Stimulated activated naive CD4-positive, alpha-beta T cell treated with Interleukin-2 at 50 U/mL for 16 hours (primary cell): ENCODE results near the gene NFE2L1.
A peak's percentile ranks its signal among the peaks of the same experiment; 100 is the strongest.

Experiments used
- DNase-seq: peaks from one replicate; lab custom pipeline; 2025; lab: John Stamatoyannopoulos, UW

Gene NFE2L1

DNA sequence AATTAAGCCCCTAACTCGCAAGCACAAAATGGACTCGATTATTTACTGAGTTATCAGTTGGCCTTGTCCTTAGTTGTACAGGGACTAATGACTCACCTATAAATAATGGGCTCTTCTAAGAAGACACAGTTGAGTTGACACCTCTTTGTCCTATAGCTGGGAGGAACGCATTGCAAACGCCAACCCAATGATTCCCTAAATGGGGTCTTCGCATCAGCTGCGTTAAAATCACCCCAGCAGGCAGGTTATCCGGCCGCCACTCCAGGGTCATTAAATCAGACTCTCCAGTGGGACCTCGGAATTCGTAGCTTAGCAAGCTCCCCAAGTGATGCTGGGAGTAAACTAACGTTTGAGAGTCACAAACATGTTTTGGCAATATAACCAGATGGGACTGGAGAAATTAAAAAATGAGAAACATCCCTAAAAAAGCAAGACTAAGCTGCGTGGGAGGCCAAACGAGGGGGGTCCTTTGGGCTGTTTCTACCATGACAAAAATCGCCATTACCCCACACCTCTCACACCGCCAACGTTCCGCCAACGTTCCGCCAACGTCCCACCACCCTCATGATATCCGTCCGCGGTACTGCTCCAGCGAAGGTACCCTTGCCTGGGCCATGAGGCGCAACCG is 932 bp upstream of the NFE2L1 start:
- no peak for DNase-seq

DNA sequence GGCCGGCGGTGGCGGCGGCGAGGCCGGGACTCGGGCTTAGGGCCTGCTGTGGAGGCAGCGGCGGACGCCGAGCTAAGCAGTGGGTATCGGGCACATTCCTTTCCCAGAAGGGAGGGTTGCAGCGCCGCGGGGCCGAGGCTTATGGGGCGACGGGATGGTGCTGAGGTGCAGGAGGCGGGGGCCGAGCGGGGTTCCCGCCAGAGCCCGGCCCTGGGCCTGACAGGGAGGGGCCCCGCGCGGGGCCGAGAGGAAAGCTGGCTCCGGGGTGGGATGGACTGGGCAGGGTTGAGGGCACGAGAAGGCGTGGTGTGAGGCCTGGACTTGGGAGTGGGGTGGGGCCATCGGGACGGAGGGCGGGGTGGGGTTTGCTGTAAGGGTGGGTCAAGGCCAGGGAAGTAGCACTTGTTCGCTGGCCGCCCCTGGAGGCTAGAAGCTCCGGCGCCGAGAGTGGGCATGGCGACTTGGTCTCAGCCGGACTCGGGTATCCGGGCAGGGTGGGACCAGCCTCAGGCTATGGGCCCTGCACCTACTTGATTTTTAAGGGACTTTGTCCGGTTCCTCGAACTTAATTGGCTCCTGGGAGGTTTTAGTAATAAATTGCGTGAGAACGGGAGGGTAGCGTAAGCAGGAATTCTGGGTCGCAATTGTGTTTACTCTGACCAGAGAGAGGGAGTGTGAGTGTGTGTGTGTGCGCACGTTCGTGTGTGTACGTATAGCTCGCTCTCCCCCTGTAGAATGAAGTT is 396 bp downstream of the NFE2L1 start:
- DNase-seq = peak; percentile 21

DNA sequence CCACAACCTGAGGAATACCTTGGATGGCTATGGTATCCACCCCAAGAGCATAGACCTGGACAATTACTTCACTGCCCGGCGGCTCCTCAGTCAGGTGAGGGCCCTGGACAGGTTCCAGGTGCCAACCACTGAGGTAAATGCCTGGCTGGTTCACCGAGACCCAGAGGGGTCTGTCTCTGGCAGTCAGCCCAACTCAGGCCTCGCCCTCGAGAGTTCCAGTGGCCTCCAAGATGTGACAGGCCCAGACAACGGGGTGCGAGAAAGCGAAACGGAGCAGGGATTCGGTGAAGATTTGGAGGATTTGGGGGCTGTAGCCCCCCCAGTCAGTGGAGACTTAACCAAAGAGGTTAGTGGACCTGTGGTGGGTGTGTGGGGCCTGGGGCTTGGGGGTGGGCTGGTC is 3.1 kb downstream of the NFE2L1 start:
- DNase-seq = no peak

DNA sequence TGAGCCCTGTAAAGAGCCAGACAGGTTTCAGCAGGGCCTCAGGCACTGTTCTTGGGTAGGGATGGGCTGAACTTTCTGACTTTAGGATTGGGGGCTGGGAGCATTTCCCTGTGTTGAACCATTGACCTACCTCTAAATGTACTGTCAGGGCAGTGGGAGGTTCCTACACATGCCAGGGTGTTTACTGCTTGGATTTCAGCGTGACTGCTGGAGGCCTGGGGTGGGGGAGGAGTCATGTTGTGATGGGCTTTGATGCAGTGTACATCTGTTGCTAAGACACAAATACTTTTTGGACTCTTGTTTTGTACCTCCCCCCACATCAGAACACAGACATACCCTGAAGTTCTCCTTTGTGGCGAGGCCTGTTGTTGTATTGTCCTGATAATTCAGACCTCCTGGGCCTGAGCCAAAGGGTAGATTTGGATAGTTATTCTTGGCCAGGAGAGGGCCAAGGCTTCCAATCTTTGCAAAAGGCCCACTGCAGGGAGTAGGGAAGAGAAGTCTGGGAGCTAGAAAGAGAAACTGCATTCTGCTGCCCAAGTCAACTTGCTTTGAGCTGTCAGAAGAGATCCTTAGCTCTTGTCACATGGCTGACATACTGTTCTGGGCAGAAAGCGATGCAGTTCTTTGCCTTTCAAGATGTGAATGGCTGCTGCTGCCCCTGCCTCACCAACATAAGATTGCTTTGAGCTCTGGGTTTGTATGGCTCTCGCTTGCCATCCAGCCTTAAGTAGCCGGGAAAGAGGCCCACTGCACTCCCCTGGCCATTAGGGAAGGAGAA is 3.7 kb downstream of the NFE2L1 start:
- DNase-seq = no peak

DNA sequence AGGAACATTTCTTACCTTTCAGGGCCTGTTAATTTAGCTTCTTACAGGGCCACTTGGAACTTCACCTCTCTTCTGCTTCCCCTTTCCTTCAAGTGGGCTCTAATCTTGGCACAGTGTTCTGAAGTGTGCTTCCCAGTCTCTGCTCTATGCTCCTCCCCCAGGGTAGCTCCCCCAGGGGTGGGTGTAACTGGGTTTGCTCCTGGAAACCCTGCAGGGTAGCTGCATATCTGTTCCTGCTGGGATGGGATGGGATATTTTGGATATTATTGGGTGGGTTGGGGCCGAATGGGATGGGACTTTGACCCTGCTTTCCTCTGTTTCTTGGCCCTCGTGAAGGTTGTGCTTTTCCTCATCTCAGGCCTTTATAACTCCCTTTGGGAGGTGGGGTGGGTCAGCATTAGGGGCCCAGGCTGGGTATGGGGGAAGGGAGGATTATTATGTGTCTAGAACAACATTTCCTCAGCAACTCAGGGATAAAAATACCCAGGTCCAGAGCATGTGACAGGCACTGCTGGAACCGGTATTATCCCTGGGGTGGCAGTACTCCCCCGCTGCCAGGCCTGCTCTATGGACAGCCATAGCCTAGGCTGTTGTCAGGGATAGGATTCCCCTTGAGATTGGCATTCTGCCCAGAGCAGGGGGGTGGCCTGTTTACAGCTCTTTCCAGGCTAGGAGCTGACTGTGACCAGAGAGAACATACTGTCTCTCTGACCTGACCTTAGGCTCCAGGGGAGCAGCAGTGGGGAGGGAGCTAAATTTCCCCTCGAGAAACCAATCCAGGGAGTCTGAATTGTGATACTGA is 5.0 kb downstream of the NFE2L1 start:
- DNase-seq = no peak

DNA sequence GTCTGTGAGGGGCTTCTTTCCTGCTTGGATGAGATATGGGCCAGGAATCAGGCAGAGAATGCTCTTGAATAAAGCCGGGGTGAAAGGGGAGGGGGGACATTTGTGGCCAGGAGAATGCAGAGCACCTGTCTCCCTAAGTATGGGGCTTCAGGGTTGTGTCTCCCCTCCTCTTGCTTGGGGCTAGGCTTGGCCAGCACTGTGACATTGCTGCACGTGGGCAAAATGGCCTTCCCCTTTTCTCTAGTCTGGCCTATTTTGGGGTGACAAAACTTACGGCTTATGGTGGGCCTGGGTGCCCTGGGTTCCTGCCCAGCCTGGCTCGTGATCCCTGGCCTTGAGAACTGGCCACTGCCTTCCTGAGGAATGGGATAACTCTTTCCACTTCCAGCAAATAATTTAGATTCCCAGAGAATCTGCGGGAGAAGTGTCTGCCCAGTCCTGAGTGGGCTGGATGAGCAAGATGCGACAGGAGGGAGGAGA is 5.6 kb downstream of the NFE2L1 start:
- DNase-seq = no peak

DNA sequence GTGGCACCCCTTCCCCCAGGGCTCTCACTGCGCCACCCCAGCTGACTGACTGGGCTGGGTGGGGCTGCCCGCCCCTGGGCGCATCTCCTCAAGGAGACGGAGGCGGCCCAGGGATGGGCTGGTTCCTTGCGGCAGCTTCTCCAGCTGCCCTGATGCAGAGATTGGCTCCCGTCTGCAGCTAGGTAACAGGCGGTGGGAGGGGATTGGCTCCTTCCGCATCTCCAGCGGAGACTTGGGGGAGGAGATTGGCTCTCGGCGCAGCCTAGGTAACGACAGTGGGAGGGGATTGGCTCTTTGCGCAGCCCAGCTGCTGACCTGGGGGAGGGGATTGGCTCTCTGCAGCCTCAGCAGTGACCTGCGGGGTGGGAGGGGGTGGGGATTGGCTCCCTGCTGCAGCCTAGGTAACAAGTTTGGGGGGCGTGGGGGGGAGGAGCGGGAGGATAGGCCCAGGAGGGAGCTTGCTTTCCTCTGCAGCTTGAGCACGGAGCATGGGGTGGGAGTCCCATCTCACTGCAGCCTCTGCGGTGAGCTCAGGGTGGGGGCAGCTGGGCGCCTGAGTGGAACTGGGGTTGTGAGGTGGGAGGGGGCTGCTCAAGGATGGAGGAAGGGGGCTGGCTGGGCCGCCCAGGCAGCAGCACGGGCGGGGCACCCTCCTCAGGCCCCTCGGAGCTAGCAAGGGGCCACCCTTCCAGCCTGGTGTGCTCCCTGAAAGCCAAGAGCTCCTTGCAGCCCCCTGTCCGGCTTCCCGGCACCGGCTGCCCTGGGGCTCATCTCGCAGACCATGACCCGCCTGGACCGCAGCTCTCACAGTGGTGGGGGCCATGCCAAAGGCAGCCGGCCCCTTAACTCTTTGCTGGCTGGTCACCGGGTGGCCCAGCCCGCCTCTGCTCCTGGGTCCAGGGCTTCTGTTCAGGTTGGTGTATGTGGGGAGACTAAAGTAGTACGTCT is 6.4 kb downstream of the NFE2L1 start:
- DNase-seq = no peak

DNA sequence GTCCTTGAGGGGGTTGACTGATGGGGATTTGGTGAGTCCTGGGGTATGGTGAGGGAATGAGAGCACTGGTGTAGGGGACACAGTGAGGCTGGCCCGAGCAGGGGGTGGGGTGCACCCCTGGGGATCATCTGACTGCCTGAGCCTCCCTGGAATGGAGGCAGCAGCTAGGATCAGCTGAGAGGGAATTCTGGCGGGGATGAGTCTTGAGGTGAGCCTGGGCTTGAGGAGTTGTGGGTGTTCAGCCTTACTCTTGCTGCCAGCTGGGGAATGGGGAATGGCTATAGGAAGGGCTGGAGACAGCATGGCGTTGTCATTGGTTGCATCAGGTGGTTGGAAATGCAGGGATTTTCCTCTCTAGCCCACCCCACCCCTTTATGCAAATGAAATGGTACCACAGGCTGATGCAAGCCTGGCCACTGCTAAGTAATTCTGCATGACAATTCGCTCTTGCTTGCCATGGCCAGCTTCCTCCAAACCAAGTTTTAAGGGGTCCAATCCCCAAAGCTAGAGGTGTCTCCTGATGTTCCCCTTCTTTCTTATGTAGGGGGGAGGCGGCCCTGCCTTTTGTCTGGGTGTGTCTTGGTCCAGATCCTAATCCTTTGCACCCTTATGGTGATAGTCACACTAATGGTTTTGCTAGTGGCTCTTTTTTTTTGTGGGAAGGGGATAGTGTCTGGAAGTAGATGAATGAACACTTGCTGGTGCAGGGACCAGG is 7.5 kb downstream of the NFE2L1 start:
- DNase-seq = peak; percentile 34

DNA sequence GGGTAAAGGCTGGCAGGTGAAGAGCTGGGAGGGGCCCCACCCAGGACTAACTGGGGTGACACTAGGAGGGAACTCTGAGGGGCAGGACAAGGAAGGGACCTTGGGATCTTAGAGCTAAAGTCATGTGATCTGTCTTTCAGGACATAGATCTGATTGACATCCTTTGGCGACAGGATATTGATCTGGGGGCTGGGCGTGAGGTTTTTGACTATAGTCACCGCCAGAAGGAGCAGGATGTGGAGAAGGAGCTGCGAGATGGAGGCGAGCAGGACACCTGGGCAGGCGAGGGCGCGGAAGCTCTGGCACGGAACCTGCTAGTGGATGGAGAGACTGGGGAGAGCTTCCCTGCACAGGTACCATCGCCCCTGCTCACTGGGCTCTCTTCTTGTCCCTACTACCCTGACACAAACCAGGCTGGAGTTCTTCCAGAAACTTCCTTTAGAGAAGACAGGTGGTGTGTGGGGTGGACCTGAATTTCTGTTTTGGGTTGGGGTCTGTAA is 8.1 kb downstream of the NFE2L1 start:
- no peak for DNase-seq

DNA sequence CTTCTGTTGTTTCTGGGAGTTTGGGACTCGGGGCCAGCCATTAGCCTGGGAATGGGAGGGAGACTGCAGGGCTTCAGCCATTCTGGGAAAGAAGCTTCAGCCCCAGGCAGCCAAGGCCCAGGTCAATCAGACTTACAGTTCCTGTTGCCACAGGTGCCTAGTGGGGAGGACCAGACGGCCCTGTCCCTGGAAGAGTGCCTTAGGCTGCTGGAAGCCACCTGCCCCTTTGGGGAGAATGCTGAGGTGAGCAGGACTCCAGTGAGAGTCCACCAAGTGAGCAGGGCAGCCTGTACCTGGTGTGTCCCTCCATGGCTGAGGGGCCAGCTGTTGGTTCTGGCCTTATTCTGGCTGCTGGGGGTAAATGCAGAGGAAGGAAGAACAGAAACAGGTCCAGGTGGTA is 8.7 kb downstream of the NFE2L1 start:
- no peak for DNase-seq

DNA sequence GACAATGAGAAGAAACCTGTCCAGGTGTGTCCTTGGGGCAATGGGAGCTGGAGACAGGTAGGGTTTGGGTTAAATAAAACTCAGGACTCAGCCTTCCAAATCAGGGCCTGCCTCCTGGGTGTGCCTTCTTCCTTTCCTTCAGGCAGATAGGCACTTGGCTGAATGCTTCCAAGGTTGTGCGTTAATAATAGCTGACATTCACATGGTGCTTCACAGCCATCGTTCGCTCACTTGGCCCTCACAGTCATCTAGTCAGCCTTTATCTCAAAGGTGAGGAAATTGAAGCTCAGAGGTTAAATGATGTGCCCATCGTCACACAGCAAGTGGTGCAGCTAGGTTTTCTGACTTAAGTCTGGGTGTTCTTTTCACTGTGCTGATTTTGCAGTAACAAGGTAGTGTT is 9.5 kb downstream of the NFE2L1 start:
- no peak for DNase-seq

DNA sequence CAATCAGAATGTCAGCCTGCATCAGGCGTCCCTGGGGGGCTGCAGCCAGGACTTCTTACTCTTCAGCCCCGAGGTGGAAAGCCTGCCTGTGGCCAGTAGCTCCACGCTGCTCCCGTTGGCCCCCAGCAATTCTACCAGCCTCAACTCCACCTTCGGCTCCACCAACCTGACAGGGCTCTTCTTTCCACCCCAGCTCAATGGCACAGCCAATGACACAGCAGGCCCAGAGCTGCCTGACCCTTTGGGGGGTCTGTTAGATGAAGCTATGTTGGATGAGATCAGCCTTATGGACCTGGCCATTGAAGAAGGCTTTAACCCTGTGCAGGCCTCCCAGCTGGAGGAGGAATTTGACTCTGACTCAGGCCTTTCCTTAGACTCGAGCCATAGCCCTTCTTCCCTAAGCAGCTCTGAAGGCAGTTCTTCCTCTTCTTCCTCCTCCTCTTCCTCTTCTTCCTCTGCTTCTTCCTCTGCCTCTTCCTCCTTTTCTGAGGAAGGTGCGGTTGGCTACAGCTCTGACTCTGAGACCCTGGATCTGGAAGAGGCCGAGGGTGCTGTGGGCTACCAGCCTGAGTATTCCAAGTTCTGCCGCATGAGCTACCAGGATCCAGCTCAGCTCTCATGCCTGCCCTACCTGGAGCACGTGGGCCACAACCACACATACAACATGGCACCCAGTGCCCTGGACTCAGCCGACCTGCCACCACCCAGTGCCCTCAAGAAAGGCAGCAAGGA is 10.4 kb downstream of the NFE2L1 start:
- no peak for DNase-seq

DNA sequence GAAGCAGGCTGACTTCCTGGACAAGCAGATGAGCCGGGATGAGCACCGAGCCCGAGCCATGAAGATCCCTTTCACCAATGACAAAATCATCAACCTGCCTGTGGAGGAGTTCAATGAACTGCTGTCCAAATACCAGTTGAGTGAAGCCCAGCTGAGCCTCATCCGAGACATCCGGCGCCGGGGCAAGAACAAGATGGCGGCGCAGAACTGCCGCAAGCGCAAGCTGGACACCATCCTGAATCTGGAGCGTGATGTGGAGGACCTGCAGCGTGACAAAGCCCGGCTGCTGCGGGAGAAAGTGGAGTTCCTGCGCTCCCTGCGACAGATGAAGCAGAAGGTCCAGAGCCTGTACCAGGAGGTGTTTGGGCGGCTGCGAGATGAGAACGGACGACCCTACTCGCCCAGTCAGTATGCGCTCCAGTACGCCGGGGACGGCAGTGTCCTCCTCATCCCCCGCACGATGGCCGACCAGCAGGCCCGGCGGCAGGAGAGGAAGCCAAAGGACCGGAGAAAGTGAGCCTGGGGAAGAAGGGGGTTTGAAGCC is 11.0 kb downstream of the NFE2L1 start:
- no peak for DNase-seq

DNA sequence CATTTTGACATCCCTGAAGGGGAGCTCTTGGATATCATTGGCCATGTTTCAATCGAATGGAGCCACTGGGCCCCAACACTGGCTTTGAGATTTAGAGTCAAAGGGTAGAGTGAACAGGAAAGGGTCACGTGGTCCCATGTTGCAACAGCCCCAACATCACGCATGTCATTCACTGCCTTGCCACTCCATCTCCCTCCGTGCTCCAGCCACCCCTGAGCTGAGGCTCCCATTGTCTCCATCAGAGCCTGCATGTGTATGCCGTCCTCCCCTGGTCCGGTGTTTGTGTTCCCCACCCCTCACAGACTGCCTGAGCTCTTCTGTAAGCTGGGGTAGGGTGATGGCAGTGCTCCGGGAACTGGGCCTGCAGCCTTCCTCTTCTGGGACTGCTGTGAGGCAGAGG is 12.1 kb downstream of the NFE2L1 start:
- no peak for DNase-seq

DNA sequence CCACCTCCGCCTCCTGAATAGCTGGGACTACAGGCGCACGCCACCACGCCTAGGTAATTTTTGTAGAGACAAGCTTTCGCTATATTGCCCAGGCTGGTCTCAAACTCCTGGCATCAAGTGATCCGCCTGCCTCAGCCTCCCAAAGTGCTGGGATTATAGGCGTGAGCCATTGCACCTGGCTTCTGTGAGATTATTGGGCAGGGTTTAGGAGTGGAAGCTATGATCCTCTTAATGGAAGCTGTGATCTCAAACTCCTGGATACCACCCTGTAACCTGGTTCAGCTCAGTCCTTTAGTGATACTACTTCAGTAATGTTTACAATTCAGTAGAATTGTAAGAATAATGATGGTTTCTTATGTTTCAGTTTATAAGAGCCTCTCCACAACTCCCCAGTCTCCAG is 14.1 kb downstream of the NFE2L1 start:
- DNase-seq = no peak

DNA sequence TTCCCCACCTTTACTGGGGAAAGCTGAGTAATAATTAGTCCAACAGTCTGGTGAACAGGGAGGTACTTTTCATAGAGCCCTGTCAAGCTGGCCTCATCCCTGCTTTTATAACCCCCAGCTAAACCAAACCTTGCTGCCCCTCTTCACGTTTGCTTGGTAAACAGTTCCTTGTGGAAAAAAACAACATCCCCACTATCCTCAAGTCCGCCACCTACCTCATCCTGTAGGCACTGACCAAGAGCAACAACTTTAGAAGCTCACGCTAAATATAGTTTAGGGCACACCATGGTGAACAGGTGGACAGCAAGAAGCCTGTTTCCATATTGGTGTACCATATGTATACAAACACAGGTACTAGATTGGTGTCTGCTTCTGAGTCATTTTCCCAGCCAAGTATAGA is 16.5 kb downstream of the NFE2L1 start:
- no peak for DNase-seq

DNA sequence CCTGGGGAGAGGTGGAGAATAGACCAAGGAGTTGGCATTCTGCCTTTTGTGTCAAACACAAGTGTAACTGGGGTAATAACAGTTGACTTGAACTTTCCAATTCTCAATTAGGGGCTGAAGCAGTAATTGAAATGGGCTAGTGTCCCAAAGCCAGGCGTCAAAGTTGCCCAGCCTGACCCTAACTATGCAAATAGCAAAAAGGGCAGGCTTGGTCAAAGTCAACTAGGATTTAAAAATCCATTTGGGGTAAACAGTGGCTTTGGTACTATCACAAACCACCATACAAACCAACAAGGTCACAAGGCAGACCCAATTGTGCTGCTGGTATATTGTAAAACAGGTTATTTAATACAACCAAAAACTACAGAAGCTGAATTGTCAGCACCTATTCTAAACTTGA is 18.0 kb downstream of the NFE2L1 start:
- no peak for DNase-seq

DNA sequence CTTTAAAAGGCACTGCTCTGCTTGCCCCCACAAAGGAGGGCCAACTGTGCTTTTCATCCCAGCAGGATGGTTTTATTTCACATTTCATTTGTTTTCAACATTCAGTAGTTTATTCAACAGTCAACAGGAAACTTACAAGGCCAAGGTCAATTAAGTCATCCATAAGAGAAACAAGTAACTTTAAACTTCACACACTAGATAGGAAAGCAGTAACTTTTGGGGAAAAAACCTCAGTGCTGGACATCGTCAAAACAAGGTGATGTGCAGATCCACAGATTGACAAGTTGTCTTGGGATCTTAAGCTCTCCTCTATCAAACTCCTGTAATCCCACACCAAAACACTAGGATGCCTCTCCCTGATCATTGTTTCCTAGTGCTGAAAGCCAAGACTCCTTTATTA is 18.5 kb downstream of the NFE2L1 start:
- DNase-seq = no peak

DNA sequence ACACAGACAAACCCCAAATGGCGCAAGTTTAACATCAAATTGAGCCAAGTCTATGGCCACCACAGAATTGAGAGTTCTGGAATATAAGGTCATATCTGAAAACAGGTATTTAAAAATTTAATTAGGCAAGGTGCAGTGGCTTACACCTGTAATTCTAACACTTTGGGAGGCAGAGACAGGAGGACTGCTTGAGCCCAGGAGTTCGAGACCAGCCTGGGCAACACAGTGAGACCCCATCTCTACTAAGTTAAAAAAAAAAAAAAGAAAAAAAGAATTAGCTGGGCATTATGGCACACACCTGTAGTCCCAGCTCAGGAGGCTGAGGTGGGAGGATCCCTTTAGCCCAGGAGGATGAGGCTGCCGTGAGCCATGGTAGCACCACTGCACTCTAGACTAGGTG is 19.1 kb downstream of the NFE2L1 start:
- no peak for DNase-seq
